Coronary artery (tissue), 2 donors: ENCODE results near the gene HMCN1.

Experiments used
- DNase-seq: peaks from one replicate; pipeline ENCODE4 v3.0.0-alpha.2; 2017; ENCODE audit warnings: low spot score
- H3K27ac ChIP-seq, 2 donors: fragments of 200-600 bp; sonication (generic); one replicate each; pipeline ENCODE4 v1.5.1; 2016 to 2019
- H3K4me3 ChIP-seq: fragments of 200-600 bp; sonication (generic); 2 replicates; pipeline ENCODE4 v1.5.1; 2016; ENCODE audit warnings: mild to moderate bottlenecking, moderate library complexity
- CTCF ChIP-seq: fragments of 200-600 bp; sonication (generic); IDR thresholded peaks from one replicate; pipeline ENCODE4 v1.5.1; 2019; ENCODE audit warnings: antibody characterized with exemption

Gene HMCN1

GRCh38 chr1:186079084-186079684 is 345.0 kb downstream of the HMCN1 start:
- H3K4me3 ChIP-seq = no peak overlapping the region
- no peak for DNase-seq
- TF ChIP-seq CTCF = no peak
- H3K27ac ChIP-seq = no peak overlapping the region

GRCh38 chr1:186082235-186082937 is 348.2 kb downstream of the HMCN1 start:
- no peak overlapping the region for H3K4me3 ChIP-seq
- peak overlapping the region; percentile 46 to 55 for H3K27ac ChIP-seq
- DNase-seq = peak; percentile 76
- TF ChIP-seq CTCF = no peak

GRCh38 chr1:186086583-186086982 is 352.4 kb downstream of the HMCN1 start:
- no peak for TF ChIP-seq CTCF
- DNase-seq = no peak
- no peak overlapping the region for H3K27ac ChIP-seq
- H3K4me3 ChIP-seq = no peak overlapping the region

- Histone ChIP-seq H3K27ac (no peak overlapping the region), H3K4me3 (no peak overlapping the region)
- no peak for DNase-seq
- TF ChIP-seq CTCF = no peak
Observed at GRCh38 chr1:186089940-186090339, 355.7 kb downstream of the HMCN1 start.

- no peak for TF ChIP-seq CTCF
- no peak for DNase-seq
- no peak overlapping the region for H3K27ac ChIP-seq
- no peak overlapping the region for H3K4me3 ChIP-seq
Observed at GRCh38 chr1:186091222-186091720, 357.1 kb downstream of the HMCN1 start.

- Histone ChIP-seq H3K27ac (peak overlapping the region in 1 of 2 donors; percentile 38), H3K4me3 (no peak overlapping the region)
- DNase-seq = no peak
- no peak for TF ChIP-seq CTCF
Observed at GRCh38 chr1:186093437-186093836, 359.2 kb downstream of the HMCN1 start.

GRCh38 chr1:186094172-186094571 is 360.0 kb downstream of the HMCN1 start:
- peak overlapping the region in 1 of 2 donors; percentile 10 for H3K27ac ChIP-seq
- DNase-seq = no peak
- no peak for TF ChIP-seq CTCF
- H3K4me3 ChIP-seq = no peak overlapping the region
